SU-DHL-6 (cell line): ENCODE measurements around the gene CNMD.

Source experiments
- CTCF ChIP-seq: fragments of 200-600 bp; sonication (generic); IDR thresholded peaks from one replicate; pipeline ENCODE4 v1.5.1; 2017; ENCODE audit warnings: antibody characterized with exemption, mild to moderate bottlenecking, low read length, moderate library complexity; ENCODE audit not compliant: insufficient read depth, poor library complexity, severe bottlenecking
- EZH2phosphoT487 ChIP-seq: fragments of 200-600 bp; sonication (generic), shearing (Covaris generic); conservative IDR thresholded peaks from 2 replicates; pipeline ENCODE4 v1.6.1; 2018; ENCODE audit warnings: mild to moderate bottlenecking, antibody characterized with exemption, low read length, moderate library complexity, mixed read lengths

- no peak for TF ChIP-seq CTCF
- TF ChIP-seq EZH2phosphoT487, result no peak
These were observed 3.9 kb upstream of the CNMD start for GRCh38 chr13:52743569-52743968.
